Measurements from ENCODE around the gene FRAS1. TPM values are rescaled to one million over a fixed set of nuclear protein-coding genes. Genes with fewer than 3 reads are reported as not detected.
A peak's percentile ranks its signal among the peaks of the same experiment; 100 is the strongest.

Gene FRAS1
- total and polyA plus RNA-seq, 2 donors (not counting 3 experiments of a cell fraction or from before 2014, with no cell fraction given), result 1.4 to 3.6 TPM

- DNase-seq (ENCODE audit: low read depth, low spot score) (peak; percentile 76), FAIRE-seq (peak; percentile 77)
- peak overlapping the region; percentile 67 for H2AFZ ChIP-seq (ENCODE audit: low read depth, low read length)
- POLR2A ChIA-PET, result interaction anchor here (0.9 kb wide), 1 partner anchor 9 kb away, joined by 3 read pairs; no protein-coding TSS in a partner anchor
- peak overlapping the region; percentile 38 to 89 (median 63) for H3K4me3 ChIP-seq (replicated peaks in 1 of 3; ENCODE audit: insufficient read depth in 1 of 3, low read depth in 1 of 3, low read length in 3 of 3)
- H3K9me1 ChIP-seq (replicated peaks; ENCODE audit: control insufficient read depth, extremely low read depth, insufficient read depth, low read length), result no peaks in the 10 kb centered on the region
- CTCF ChIA-PET, result interaction anchor here (1.1 kb wide), 1 partner anchor 8 kb away, joined by 4 read pairs; no protein-coding TSS in a partner anchor
- H3K79me2 ChIP-seq (ENCODE audit: control insufficient read depth, insufficient read depth, low read length), result no peaks in the 10 kb centered on the region
- H3K9ac ChIP-seq (replicated peaks; ENCODE audit: extremely low read depth, insufficient read depth, low read length), result peak overlapping the region; percentile 99
- H3K4me1 ChIP-seq (ENCODE audit: control insufficient read depth, extremely low read depth, insufficient read depth, low read length), result peaks cover 34% of the 10 kb centered on the region
- peak; percentile 48 for TF ChIP-seq POLR2A (IDR thresholded peaks at IDR 0.05; ENCODE audit: low read depth, low read length)
- peak; percentile 94 for TF ChIP-seq GATA2 (IDR thresholded peaks at IDR 0.05; ENCODE audit: insufficient read depth, insufficient read length, low read depth, low read length)
- no peak for TF ChIP-seq MYC (IDR thresholded peaks at IDR 0.05; ENCODE audit: low read depth, low read length)
- peak; percentile 75 for TF ChIP-seq JUN (IDR thresholded peaks at IDR 0.05; ENCODE audit: borderline replicate concordance, insufficient read depth, insufficient read length, low read depth)
- peak; percentile 74 for TF ChIP-seq FOS (IDR thresholded peaks at IDR 0.05; ENCODE audit: borderline replicate concordance, insufficient read depth, low read length)
- TF ChIP-seq CTCF (IDR thresholded peaks at IDR 0.05; ENCODE audit: extremely low read depth in 1 of 2, insufficient read depth in 1 of 2, low read depth in 1 of 2, low read length in 2 of 2), result no peak
- TF ChIP-seq POLR2AphosphoS5 (IDR thresholded peaks at IDR 0.05; ENCODE audit: insufficient read depth, low read depth, low read length), result peak; percentile 17
- TF ChIP-seq, protein P1, sequence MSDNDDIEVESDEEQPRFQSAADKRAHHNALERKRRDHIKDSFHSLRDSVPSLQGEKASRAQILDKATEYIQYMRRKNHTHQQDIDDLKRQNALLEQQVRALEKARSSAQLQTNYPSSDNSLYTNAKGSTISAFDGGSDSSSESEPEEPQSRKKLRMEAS (IDR thresholded peaks at IDR 0.05; ENCODE audit: insufficient read depth, insufficient read length), result no peak
- no peak for TF ChIP-seq EZH2 (IDR thresholded peaks at IDR 0.05; ENCODE audit: borderline replicate concordance, low read depth, low read length, severe bottlenecking)
- peak overlapping the region; percentile 76 for H3K4me2 ChIP-seq (ENCODE audit: insufficient read depth, low read length)
- no peaks in the 10 kb centered on the region for H3K9me3 ChIP-seq (replicated peaks; ENCODE audit: control insufficient read depth, insufficient read depth, low read length)
- intact Hi-C loops (cut with micrococcal nuclease), result loop anchor here (1.0 to 5.0 kb wide), 6 partner anchors 8 to 690 kb away; partner anchors contain the start of genes BMP2K and MRPL1
- H3K27ac ChIP-seq (ENCODE audit: insufficient read depth, low read depth, low read length), result peak overlapping the region; percentile 98
- BruUV-seq (replicated peaks), result TSS peak; percentile 55
- no peaks in the 10 kb centered on the region for H3K36me3 ChIP-seq (ENCODE audit: control insufficient read depth in 2 of 2, extremely low read depth in 1 of 2, insufficient read depth in 2 of 2, low read length in 2 of 2)
- H3K27me3 ChIP-seq (ENCODE audit: control insufficient read depth in 2 of 2, insufficient read depth in 2 of 2, low read length in 2 of 2), result no peaks in the 10 kb centered on the region
- dilution Hi-C loops (cut with MboI; ENCODE audit: extremely low pct_ligation_motif_present, low sequenced_read_pairs), result no loop called here
- no peaks in the 10 kb centered on the region for H4K20me1 ChIP-seq (replicated peaks; ENCODE audit: control insufficient read depth, extremely low read depth, insufficient read depth, low read length)
Observed at GRCh38 chr4:78552389-78553042, 495.4 kb downstream of the FRAS1 start.

Data from endothelial cell of umbilical vein (primary cell).